ENCODE results near the gene GLRA1.

GLRA1 gene

GRCh38 chr5:151772846-151773561, 151.6 kb downstream of the GLRA1 start:
- TF ChIP-seq CTCF (conservative IDR thresholded peaks at IDR 0.05; ENCODE audit: low read length): no peak
- no peak for DNase-seq (ENCODE audit: low read depth)
- peak overlapping the region; percentile 95 for H3K4me3 ChIP-seq (ENCODE audit: low read length)
